Fibroblast of villous mesenchyme (primary cell): Measurements from ENCODE around the gene FN1. TPM values are rescaled to one million over a fixed set of nuclear protein-coding genes. Genes with fewer than 3 reads are reported as not detected.
"Not testable (repeated sequence)": the region's sequence is repeated elsewhere in the genome, so short reads cannot be mapped to it uniquely, and the experiment has no call there.

Source experiments
- DNase-seq: peaks from one replicate; pipeline ENCODE4 v3.0.0-alpha.2; 2010; ENCODE audit warnings: low read depth
- H3K4me3 ChIP-seq: 2 replicates; pipeline ENCODE4 v1.5.1; 2011; ENCODE audit warnings: low read depth, mild to moderate bottlenecking, low read length
- total RNA-seq: library from RNA; depleted of rRNA; stranded (reverse); fragments of >200 nt; gene quantifications from 2 replicates; pipeline ENCODE4 v1.2.3, GENCODE V29; 2012
- TF ChIP-seq, protein P1 (sequence below): IDR thresholded peaks from 2 replicates; pipeline ENCODE4 v1.5.1; 2012; ENCODE audit warnings: low read depth, mild to moderate bottlenecking, low read length; ENCODE audit not compliant: insufficient read depth

FN1 gene
- total RNA-seq, 1 donor = 1,807 TPM

DNA sequence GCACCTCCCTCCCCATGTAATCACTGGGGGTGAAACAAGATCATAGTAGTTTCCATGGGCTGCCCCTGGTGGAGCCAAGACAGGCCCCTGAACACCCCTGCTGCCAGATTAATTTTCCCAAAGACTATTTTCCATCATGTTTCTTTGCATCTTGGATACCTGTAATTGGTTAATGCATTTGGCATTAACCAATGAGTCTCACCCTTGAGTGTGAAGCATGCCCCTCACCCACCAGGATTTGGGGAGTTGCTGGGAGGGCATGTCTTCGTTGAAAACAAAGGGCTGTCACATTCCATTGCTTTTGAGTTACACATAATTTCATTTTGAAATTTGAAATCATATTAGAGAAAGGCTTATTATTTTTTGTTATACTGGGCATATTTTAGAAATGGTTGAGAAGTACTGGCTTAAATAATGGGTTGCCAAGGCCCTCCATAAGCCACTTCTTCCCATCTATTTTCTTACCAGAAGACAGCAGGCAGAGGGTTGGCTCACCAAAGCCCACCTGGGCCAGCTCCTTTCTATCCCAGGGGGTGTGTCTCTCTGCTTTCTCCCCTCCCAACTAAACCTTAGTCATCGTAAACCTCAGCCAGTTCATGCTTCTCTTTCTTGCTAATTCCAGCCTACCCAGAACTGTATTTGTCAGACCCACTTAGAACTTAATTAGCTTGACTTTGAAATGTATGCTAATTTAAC is 72.3 kb downstream of the FN1 start:
- TF ChIP-seq, protein P1, sequence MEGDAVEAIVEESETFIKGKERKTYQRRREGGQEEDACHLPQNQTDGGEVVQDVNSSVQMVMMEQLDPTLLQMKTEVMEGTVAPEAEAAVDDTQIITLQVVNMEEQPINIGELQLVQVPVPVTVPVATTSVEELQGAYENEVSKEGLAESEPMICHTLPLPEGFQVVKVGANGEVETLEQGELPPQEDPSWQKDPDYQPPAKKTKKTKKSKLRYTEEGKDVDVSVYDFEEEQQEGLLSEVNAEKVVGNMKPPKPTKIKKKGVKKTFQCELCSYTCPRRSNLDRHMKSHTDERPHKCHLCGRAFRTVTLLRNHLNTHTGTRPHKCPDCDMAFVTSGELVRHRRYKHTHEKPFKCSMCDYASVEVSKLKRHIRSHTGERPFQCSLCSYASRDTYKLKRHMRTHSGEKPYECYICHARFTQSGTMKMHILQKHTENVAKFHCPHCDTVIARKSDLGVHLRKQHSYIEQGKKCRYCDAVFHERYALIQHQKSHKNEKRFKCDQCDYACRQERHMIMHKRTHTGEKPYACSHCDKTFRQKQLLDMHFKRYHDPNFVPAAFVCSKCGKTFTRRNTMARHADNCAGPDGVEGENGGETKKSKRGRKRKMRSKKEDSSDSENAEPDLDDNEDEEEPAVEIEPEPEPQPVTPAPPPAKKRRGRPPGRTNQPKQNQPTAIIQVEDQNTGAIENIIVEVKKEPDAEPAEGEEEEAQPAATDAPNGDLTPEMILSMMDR = no peak
- peak; percentile 6 for DNase-seq
- H3K4me3 ChIP-seq = no peak overlapping the region

DNA sequence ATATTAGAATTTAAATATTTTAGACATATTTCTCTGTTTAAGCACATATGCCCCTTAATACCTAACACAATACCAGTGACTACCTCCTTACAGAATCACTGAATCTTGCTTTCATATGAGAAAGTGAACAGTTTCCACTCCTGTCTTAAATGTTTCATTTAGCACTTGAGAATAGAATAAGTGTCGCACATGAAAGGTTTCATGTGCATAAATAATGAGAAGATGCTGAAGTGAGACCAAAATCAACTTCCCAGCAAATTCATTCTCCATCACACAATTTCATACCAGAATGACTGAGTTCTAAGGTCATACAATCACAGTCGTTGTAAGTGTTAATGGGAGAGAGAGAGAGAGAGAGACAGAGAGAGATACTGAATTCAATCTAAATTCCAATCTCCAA is 72.8 kb downstream of the FN1 start:
- H3K4me3 ChIP-seq = no peak overlapping the region
- TF ChIP-seq, protein P1 = no peak
- no peak for DNase-seq

DNA sequence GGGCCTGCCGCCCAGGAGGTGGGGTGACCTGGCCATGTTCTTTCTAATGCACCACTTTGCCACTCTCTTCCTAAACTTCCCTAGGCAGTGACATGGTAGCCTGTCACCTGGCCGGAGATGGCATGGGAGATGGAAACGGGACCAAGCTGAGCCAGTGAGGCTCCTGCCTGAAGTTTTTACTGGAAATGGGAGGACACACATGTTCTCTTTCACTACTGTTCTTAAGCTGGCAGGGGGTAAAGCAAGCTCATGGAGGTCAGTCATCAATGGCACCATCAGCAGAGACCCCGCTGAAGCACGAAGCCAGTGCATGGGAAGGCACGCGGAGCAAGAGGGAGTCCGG is 73.3 kb downstream of the FN1 start:
- H3K4me3 ChIP-seq = no peak overlapping the region
- DNase-seq = no peak

DNA sequence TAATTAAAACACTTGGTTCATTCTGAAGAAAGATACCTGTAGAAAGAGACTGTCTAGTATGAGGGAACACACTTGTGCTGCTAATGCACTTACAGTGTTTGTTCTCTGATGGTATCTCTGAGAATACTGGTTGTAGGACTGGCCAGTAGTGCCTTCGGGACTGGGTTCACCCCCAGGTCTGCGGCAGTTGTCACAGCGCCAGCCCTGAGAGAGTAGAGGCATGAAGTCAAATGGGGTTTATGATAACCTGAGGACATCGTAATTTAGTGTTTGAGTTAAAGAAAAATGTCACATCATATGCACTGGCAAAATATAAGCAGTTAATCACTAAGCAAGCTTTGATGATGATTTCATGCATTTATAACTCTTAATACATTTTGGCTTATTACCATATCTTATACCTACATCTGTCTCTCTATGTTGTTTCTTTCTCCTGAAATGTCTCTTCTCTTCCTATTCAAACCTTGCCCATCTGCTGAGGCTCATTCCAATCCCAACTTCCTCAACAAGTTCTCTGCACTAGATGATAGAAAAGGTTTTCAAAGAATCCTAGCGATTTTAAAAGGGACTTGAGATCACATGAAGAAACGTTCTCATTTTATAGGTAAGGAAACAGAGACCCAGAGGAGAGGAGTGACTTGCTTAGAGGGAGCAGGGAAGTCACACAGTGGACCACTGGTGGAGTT is 73.8 kb downstream of the FN1 start:
- DNase-seq = no peak
- no peak overlapping the region for H3K4me3 ChIP-seq
- TF ChIP-seq, protein P1 = no peak

More for the DNA sequence above, 73.3 kb downstream of the FN1 start:
- TF ChIP-seq, protein P1 = no peak

DNA sequence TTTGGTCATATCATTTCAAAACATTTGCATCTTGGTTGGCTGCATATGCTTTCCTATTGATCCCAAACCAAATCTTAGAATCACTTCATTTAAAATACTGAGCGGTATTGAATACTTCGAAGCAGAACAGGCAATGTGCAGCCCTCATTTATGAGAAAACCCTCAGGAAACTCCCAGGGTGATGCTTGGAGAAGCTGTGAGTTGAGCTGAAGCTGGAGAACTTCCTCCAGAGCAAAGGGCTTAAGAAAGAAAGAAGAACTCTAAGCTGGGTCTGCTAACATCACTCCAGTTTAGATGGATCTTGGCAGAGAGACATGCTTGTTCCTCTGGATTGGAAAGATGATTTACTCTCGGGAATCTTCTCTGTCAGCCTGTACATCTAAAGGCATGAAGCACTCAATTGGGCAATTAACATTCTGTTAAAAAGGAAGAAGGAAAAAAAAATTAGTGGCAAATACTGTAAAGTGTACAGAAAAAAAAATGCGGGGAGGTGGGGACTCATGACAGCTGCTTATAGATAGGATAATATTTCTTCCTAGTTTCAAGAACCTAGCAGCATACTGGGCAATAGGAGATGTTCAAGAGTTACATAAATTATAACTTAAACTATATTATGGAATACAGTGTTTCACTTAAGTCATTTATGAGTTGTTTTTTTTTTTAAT is 74.5 kb downstream of the FN1 start:
- DNase-seq = no peak
- H3K4me3 ChIP-seq = no peak overlapping the region
- TF ChIP-seq, protein P1 = no peak

DNA sequence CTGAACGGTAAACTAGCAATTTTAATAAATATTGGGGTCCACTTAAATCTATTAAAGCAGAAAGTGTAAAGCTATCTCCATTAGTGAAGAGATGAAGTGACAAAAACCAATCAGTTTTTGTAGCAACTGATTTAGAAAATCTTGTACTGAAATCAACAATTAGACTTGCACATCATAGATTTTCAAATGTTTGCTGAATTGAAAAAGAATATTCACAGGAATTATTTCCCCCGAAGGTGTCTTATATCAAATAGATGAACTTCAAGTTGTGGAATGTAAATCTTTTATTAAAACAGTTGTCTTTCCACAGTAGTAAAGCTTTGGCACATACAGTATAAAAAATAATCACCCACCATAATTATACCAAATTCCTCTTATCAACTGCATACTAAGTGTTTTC is 75.3 kb downstream of the FN1 start:
- no peak for DNase-seq
- TF ChIP-seq, protein P1 = no peak
- H3K4me3 ChIP-seq = no peak overlapping the region

DNA sequence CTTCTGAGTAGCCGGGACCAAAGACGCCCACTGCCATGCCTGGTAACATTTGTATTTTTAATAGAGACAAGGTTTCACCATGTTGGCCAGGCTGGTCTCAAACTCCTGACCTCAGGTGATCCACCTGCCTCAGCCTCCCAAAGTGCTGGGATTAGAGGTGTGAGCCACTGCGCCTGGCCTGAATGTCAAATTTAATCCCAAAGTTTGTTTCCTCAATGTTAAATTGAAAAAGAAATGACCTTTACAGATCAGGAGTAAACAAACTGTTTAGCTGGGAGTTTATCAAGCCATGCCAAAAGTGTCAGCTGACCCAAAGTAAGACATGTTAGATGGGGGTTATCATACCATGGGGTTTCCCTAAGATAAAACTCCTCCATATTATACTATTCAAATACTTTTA is 75.8 kb downstream of the FN1 start:
- DNase-seq, H3K4me3 ChIP-seq: not testable (repeated sequence)
